OCI-LY1 (cell line): ENCODE results near the gene DDOST.

ENCODE experiments used
- EZH2 ChIP-seq: fragments of 200-600 bp; sonication (generic), shearing (Covaris generic); IDR thresholded peaks from 2 replicates; pipeline ENCODE4 v1.8.0; 2017; ENCODE audit warnings: borderline replicate concordance, mixed run types, mild to moderate bottlenecking, antibody characterized with exemption, low read length, moderate library complexity, mixed read lengths
- TF ChIP-seq, protein P1 (sequence below): fragments of 200-600 bp; sonication (generic), shearing (Covaris generic); IDR thresholded peaks from 2 replicates; pipeline ENCODE4 v1.5.1; 2017; ENCODE audit warnings: mild to moderate bottlenecking, antibody characterized with exemption, low read length, moderate library complexity, mixed read lengths

DNA sequence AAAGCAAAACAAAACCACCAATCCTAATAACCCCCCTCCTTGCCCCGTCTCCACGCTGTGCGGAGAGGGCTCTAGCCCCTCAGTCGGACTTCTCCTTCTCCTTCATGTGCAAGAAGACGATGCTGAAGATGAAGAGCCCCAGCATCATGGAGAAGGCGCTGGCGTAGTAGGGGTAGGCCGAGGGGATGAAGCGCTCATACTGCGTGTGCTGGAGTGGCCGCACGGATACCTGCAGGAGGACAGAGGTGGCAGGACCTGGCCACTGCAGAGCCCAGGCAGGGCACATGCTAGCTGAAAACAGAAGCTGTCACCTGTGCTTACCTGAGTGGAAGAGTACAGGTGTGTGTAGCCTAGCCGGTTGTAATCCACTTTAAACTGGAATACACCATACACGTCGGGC is 8.9 kb downstream of the DDOST start:
- TF ChIP-seq, protein P1, sequence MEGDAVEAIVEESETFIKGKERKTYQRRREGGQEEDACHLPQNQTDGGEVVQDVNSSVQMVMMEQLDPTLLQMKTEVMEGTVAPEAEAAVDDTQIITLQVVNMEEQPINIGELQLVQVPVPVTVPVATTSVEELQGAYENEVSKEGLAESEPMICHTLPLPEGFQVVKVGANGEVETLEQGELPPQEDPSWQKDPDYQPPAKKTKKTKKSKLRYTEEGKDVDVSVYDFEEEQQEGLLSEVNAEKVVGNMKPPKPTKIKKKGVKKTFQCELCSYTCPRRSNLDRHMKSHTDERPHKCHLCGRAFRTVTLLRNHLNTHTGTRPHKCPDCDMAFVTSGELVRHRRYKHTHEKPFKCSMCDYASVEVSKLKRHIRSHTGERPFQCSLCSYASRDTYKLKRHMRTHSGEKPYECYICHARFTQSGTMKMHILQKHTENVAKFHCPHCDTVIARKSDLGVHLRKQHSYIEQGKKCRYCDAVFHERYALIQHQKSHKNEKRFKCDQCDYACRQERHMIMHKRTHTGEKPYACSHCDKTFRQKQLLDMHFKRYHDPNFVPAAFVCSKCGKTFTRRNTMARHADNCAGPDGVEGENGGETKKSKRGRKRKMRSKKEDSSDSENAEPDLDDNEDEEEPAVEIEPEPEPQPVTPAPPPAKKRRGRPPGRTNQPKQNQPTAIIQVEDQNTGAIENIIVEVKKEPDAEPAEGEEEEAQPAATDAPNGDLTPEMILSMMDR: no peak
- no peak for TF ChIP-seq EZH2
